ENCODE data around the gene METTL8. TPM values are rescaled to one million over a fixed set of nuclear protein-coding genes. Genes with fewer than 3 reads are reported as not detected.
"Not testable (repeated sequence)": the region's sequence is repeated elsewhere in the genome, so short reads cannot be mapped to it uniquely, and the experiment has no call there.

Gene METTL8
- total RNA-seq, 1 donor from 2014 or later = 21.7 TPM

- TF ChIP-seq CTCF (IDR thresholded peaks at IDR 0.05) = no peak
- Mint-ChIP-seq H3K27ac (ENCODE audit: unreplicated experiment) (no peak overlapping the region), H3K27me3 (ENCODE audit: unreplicated experiment) (no peaks in the 10 kb centered on the region), H3K9me3 (ENCODE audit: unreplicated experiment) (peaks cover 10% of the 10 kb centered on the region), H3K4me3 (ENCODE audit: unreplicated experiment) (no peak overlapping the region), H3K36me3 (ENCODE audit: unreplicated experiment) (peaks cover 19% of the 10 kb centered on the region), H3K4me1 (ENCODE audit: unreplicated experiment) (peaks cover 35% of the 10 kb centered on the region)
- DNase-seq (ENCODE audit: extremely low spot score, unreplicated experiment) = no peak
Observed at GRCh38 chr2:171315781-171316180, 118.0 kb downstream of the METTL8 start.

DNA sequence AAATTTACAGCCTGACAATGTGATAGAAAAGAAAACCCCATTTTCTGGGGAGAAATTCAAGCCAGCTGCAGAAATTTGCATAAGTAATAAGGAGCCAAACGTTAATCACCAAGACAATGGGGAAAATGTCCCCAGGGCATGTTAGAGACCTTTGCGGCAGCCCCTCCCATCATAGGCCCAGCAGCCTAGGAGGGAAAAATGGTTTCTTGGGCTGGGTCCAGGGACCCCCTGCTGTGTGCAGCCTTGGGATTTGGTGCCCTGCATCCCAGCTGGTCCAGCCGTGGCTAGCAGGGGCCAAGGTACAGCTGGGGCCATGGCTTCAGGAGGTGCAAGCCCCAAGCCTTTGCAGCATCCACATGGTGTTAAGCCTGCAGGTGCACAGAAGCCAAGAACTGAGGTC lies 121.6 kb downstream of the METTL8 start:
- H3K27ac Mint-ChIP-seq (ENCODE audit: unreplicated experiment); H3K4me3 Mint-ChIP-seq (ENCODE audit: unreplicated experiment); H3K27me3 Mint-ChIP-seq (ENCODE audit: unreplicated experiment); DNase-seq (ENCODE audit: extremely low spot score, unreplicated experiment): not testable (repeated sequence)
- Mint-ChIP-seq H3K36me3 (ENCODE audit: unreplicated experiment) (peaks cover 18% of the 10 kb centered on the region), H3K9me3 (ENCODE audit: unreplicated experiment) (peaks cover 11% of the 10 kb centered on the region), H3K4me1 (ENCODE audit: unreplicated experiment) (peaks cover 14% of the 10 kb centered on the region)

DNA sequence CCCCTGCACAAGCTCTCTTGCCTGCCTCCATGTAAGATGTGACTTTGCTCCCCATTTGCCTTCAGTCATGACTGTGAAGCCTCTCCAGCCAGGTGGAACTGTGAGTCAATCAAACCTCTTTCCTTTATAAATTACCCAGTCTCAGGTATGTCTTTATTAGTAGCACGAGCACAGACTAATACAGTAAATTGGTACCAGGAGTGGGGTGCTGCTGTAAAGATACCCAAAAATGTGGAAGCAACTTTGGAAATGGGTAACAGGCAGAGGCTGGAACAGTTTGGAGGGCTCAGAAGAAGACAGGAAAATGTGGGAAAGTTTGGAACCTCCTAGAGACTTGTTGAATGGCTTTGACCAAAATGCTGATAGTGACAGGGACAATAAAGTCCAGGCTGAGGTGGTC lies 122.2 kb downstream of the METTL8 start:
- Mint-ChIP-seq H3K36me3 (ENCODE audit: unreplicated experiment) (peaks cover 18% of the 10 kb centered on the region), H3K4me1 (ENCODE audit: unreplicated experiment) (peaks cover 12% of the 10 kb centered on the region), H3K9me3 (ENCODE audit: unreplicated experiment) (peaks cover 13% of the 10 kb centered on the region)
- not testable (repeated sequence) for H3K27ac Mint-ChIP-seq (ENCODE audit: unreplicated experiment); H3K4me3 Mint-ChIP-seq (ENCODE audit: unreplicated experiment); H3K27me3 Mint-ChIP-seq (ENCODE audit: unreplicated experiment); DNase-seq (ENCODE audit: extremely low spot score, unreplicated experiment)

GRCh38 chr2:171310889-171311288 lies 122.9 kb downstream of the METTL8 start:
- Mint-ChIP-seq H3K27ac (ENCODE audit: unreplicated experiment) (no peak overlapping the region), H3K4me3 (ENCODE audit: unreplicated experiment) (no peak overlapping the region), H3K9me3 (ENCODE audit: unreplicated experiment) (peaks cover 17% of the 10 kb centered on the region), H3K27me3 (ENCODE audit: unreplicated experiment) (no peaks in the 10 kb centered on the region), H3K36me3 (ENCODE audit: unreplicated experiment) (peaks cover 18% of the 10 kb centered on the region), H3K4me1 (ENCODE audit: unreplicated experiment) (peaks cover 5% of the 10 kb centered on the region)
- TF ChIP-seq CTCF (IDR thresholded peaks at IDR 0.05) = no peak
- DNase-seq (ENCODE audit: extremely low spot score, unreplicated experiment) = no peak

GRCh38 chr2:171309455-171310286 lies 124.1 kb downstream of the METTL8 start:
- no peaks in the 10 kb centered on the region for H3K27me3 Mint-ChIP-seq (ENCODE audit: unreplicated experiment)
- no peak overlapping the region for H3K4me3 Mint-ChIP-seq (ENCODE audit: unreplicated experiment)
- H3K36me3 Mint-ChIP-seq (ENCODE audit: unreplicated experiment) = peaks cover 20% of the 10 kb centered on the region
- no peak for TF ChIP-seq CTCF (IDR thresholded peaks at IDR 0.05)
- no peak for DNase-seq (ENCODE audit: extremely low spot score, unreplicated experiment)
- H3K27ac Mint-ChIP-seq (ENCODE audit: unreplicated experiment) = no peak overlapping the region
- H3K9me3 Mint-ChIP-seq (ENCODE audit: unreplicated experiment) = peaks cover 17% of the 10 kb centered on the region
- H3K4me1 Mint-ChIP-seq (ENCODE audit: unreplicated experiment) = peaks cover 2% of the 10 kb centered on the region

DNA sequence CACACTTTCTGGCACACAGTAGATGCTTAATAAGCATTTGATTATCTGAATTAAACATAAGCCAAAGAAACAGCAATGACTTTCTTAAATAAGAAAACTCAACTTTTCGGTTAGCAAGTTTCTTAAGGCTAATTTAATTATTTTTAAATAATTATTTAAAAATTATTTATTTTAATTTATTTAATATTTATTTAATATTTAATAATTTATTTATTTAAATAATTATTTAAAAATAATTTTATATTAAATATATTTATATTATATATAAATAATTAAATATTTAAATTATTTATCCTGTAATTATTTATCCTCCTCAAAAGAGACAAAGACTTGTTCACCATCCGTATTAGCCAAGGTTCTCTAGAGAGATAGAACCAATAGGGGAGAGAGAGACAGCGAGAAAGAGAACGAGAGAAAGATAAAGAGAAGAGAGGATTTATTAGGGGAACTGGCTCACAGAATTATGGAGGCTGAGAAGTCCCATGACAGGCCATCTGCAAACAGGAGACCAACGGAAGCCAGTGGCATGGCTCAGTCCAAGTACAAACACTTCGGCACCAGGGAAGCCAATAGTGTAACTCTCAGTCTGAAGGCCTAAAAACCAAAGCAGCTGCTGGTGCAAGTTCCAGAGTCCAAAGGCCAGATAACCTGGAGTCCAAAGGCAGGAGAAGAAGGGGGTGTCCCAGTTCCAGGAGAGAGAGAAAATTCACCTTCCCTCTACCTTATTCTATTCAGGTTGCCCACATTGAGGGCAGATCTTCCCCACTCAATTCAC lies 125.3 kb downstream of the METTL8 start:
- Mint-ChIP-seq H3K4me1 (ENCODE audit: unreplicated experiment) (peaks cover 13% of the 10 kb centered on the region), H3K27me3 (ENCODE audit: unreplicated experiment) (no peaks in the 10 kb centered on the region), H3K27ac (ENCODE audit: unreplicated experiment) (no peak overlapping the region), H3K36me3 (ENCODE audit: unreplicated experiment) (peaks cover 17% of the 10 kb centered on the region), H3K4me3 (ENCODE audit: unreplicated experiment) (no peak overlapping the region), H3K9me3 (ENCODE audit: unreplicated experiment) (peaks cover 21% of the 10 kb centered on the region)
- no peak for DNase-seq (ENCODE audit: extremely low spot score, unreplicated experiment)
- no peak for TF ChIP-seq CTCF (IDR thresholded peaks at IDR 0.05)
